ENCODE data around the gene CEP72. TPM values are rescaled to one million over a fixed set of nuclear protein-coding genes. Genes with fewer than 3 reads are reported as not detected.

Gene CEP72
- total RNA-seq, 1 experiment from 2014 or later = 56.5 TPM

- H3K9me3 Mint-ChIP-seq (ENCODE audit: low read depth, unreplicated experiment) = peaks cover 12% of the 10 kb centered on the region
- CTCF ChIA-PET = no interaction called here
- DNase-seq = no peak
- H3K36me3 Mint-ChIP-seq (ENCODE audit: insufficient read depth, unreplicated experiment) = no peaks in the 10 kb centered on the region
- peaks cover 97% of the 10 kb centered on the region for H3K27me3 Mint-ChIP-seq (ENCODE audit: unreplicated experiment)
- TF ChIP-seq CTCF (IDR thresholded peaks at IDR 0.05; ENCODE audit: unreplicated experiment) = no peak
- no peak overlapping the region for H3K27ac Mint-ChIP-seq (ENCODE audit: unreplicated experiment)
- H3K4me3 Mint-ChIP-seq (ENCODE audit: low read depth, unreplicated experiment) = no peak overlapping the region
- no TSS peak for BruUV-seq (replicated peaks)
- H3K4me1 Mint-ChIP-seq (ENCODE audit: low read depth, unreplicated experiment) = no peaks in the 10 kb centered on the region
- intact Hi-C loops (cut with micrococcal nuclease; ENCODE audit: unreplicated experiment) = no loop called here
Measured at GRCh38 chr5:577800-578199, 34.3 kb upstream of the CEP72 start.

GRCh38 chr5:579211-579610 is 32.9 kb upstream of the CEP72 start:
- DNase-seq = no peak
- no TSS peak for BruUV-seq (replicated peaks)
- CTCF ChIA-PET = no interaction called here
- Mint-ChIP-seq H3K27me3 (ENCODE audit: unreplicated experiment) (peaks cover 97% of the 10 kb centered on the region), H3K4me3 (ENCODE audit: low read depth, unreplicated experiment) (no peak overlapping the region), H3K27ac (ENCODE audit: unreplicated experiment) (no peak overlapping the region), H3K9me3 (ENCODE audit: low read depth, unreplicated experiment) (peaks cover 12% of the 10 kb centered on the region), H3K4me1 (ENCODE audit: low read depth, unreplicated experiment) (no peaks in the 10 kb centered on the region), H3K36me3 (ENCODE audit: insufficient read depth, unreplicated experiment) (no peaks in the 10 kb centered on the region)
- TF ChIP-seq CTCF (IDR thresholded peaks at IDR 0.05; ENCODE audit: unreplicated experiment) = no peak
- intact Hi-C loops (cut with micrococcal nuclease; ENCODE audit: unreplicated experiment) = no loop called here

DNA sequence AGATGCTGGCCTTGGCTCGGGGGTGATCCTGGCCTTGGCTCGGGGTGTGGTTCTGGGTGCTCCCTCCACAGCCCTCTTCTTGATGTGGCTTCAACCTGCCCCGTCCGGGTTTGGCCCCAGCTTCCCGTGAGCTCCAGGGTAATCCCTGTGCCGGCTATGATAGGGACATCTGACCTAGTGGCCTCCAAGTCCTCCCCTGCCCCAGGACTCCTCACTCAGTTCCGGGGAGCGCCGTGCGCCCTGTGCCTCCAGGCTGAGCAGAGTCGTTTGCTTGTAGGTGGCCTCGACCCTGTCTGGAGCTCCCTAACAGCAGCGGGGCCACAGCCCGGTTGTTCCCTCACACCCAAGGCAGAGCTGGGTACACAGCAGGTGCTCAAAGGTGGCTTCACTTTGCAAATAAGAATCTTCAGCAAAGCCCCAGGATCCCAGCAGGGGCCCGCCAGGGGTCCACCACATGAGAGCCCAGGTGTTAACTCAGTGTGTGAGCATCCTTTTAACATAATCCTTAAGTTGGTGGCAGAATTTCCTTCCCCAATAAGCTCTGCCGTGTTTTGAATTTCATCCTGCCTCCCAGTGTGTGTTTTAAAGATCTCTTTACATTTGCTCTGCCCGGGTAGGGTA is 32.3 kb upstream of the CEP72 start:
- CTCF ChIA-PET = no interaction called here
- Mint-ChIP-seq H3K9me3 (ENCODE audit: low read depth, unreplicated experiment) (peaks cover 12% of the 10 kb centered on the region), H3K27me3 (ENCODE audit: unreplicated experiment) (peaks cover 92% of the 10 kb centered on the region), H3K36me3 (ENCODE audit: insufficient read depth, unreplicated experiment) (no peaks in the 10 kb centered on the region), H3K4me3 (ENCODE audit: low read depth, unreplicated experiment) (no peak overlapping the region), H3K4me1 (ENCODE audit: low read depth, unreplicated experiment) (no peaks in the 10 kb centered on the region), H3K27ac (ENCODE audit: unreplicated experiment) (no peak overlapping the region)
- no TSS peak for BruUV-seq (replicated peaks)
- intact Hi-C loops (cut with micrococcal nuclease; ENCODE audit: unreplicated experiment) = no loop called here
- DNase-seq = no peak
- TF ChIP-seq CTCF (IDR thresholded peaks at IDR 0.05; ENCODE audit: unreplicated experiment) = no peak

DNA sequence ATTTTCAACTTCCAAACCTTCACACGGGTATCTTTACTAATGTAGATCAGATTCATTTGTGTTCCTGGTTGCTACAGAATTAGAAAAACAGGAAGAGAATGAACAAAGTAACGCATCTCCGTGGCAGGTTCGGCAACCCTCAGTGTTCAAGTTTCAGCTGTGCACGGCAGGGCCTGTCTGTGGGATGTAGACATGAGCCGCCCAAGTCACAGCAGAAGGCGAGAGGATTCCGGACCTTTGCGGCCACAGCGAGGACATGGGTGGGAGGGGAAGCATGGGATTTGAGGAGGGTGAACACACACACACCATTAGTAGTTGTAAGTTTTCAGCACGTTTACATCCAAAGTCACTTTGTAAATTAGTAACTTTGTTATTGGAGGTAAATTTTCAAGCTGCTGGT is 31.7 kb upstream of the CEP72 start:
- BruUV-seq (replicated peaks) = no TSS peak
- H3K9me3 Mint-ChIP-seq (ENCODE audit: low read depth, unreplicated experiment) = peaks cover 8% of the 10 kb centered on the region
- no peak overlapping the region for H3K27ac Mint-ChIP-seq (ENCODE audit: unreplicated experiment)
- TF ChIP-seq CTCF (IDR thresholded peaks at IDR 0.05; ENCODE audit: unreplicated experiment) = no peak
- H3K36me3 Mint-ChIP-seq (ENCODE audit: insufficient read depth, unreplicated experiment) = no peaks in the 10 kb centered on the region
- intact Hi-C loops (cut with micrococcal nuclease; ENCODE audit: unreplicated experiment) = no loop called here
- no peaks in the 10 kb centered on the region for H3K4me1 Mint-ChIP-seq (ENCODE audit: low read depth, unreplicated experiment)
- H3K4me3 Mint-ChIP-seq (ENCODE audit: low read depth, unreplicated experiment) = no peak overlapping the region
- DNase-seq = no peak
- peaks cover 89% of the 10 kb centered on the region for H3K27me3 Mint-ChIP-seq (ENCODE audit: unreplicated experiment)
- CTCF ChIA-PET = no interaction called here

Data from Calu3 (cell line).